ENCODE results near the gene GAD2.
"Not testable (repeated sequence)": the region's sequence is repeated elsewhere in the genome, so short reads cannot be mapped to it uniquely, and the experiment has no call there.

GAD2 gene

DNA sequence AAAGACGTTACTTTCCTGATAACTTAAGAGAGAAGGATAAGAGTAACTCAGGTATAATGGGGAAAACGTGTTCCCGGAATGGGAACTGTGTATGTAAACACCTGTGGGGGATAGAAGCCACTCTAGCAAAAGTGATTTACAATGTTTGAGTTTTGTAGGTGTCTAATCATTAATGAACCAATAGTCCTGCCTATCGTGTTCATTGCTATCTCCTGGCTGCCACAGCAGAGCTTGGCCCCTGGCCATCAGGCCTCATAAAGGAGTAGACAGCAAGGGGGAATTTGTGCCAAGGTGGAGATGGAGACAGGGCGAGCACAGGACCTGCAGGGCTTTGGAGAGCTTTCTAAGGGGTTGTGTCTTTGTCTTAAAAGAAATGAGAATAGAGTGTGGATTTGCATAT, 102.1 kb downstream of the GAD2 start:
- no peak for DNase-seq (ENCODE audit: low spot score)

DNA sequence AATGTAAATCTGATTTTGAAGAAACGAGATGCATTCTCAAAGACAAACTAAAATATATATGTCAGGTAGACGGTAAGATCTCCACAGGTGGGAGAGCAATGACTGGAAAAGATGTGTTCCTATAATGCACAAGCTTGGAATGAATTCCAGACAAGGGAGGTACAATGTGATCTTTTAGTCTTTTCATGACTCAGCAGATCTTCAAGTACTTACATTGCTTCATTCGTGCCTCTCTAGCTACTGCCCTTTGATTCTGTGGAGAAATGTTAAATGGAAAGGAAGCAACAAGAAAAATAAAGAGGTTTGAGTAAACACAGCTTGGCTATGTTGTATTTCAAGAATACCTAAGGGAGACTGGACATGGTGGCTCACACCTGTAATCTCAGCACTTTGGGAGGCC, 106.6 kb downstream of the GAD2 start:
- no peak for DNase-seq (ENCODE audit: low spot score)

DNA sequence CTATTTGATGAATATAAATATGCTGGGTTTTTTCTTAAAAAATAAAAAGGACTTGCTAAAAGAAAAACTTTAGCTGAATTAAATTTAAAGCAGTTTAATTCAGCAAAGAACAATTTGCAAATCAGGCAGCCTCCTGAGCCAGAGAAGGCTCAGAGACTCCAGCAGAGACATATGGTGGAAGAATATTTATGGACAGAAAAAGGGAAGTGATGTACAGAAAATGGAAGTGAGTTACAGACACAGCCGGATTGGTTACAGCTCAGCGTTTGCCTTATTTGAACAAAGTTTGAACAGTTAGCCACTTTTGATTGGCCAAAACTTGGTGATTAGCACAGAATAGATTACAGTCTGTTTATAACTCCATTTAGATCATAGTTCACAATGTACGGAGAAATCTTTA, 110.3 kb downstream of the GAD2 start:
- no peak for DNase-seq (ENCODE audit: low spot score)

DNA sequence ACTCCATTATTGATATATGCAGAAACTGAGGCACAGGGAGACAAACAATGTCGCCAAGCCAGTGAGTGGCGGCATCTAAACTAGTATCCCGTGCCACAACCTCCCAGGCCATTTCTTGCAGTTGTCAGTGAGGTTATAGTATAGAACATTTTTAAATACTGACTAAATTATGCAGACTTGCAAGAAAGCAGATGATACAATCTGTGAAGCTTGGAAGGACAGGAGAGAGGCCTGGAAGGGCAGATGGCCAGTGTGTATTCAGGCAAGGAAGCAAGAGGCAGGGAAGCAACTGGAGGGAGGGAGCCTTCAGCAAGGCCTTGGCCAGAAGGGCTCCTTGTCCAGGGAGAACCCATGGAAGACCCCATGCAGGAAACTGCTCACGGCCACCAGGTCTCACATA, 111.2 kb downstream of the GAD2 start:
- no peak for DNase-seq (ENCODE audit: low spot score)

DNA sequence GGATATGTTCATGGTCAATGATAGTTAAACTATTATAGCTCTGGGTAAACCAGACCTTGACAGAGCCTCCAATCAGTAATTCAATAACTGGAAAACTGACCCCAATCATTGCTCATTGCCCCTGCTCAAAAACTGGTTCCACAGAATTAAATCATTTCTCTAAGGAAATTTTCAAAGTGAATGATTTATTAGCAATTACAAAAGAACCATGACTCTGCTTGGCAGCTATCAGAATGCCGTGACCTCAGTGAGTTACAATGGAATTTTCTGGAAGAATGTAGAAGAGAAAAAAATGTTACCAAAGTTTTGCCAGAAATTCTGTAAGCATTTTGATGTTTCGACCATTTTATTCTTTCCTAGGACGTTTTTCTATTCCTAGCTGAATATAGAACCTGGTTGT, 114.8 kb downstream of the GAD2 start:
- no peak for DNase-seq (ENCODE audit: low spot score)

DNA sequence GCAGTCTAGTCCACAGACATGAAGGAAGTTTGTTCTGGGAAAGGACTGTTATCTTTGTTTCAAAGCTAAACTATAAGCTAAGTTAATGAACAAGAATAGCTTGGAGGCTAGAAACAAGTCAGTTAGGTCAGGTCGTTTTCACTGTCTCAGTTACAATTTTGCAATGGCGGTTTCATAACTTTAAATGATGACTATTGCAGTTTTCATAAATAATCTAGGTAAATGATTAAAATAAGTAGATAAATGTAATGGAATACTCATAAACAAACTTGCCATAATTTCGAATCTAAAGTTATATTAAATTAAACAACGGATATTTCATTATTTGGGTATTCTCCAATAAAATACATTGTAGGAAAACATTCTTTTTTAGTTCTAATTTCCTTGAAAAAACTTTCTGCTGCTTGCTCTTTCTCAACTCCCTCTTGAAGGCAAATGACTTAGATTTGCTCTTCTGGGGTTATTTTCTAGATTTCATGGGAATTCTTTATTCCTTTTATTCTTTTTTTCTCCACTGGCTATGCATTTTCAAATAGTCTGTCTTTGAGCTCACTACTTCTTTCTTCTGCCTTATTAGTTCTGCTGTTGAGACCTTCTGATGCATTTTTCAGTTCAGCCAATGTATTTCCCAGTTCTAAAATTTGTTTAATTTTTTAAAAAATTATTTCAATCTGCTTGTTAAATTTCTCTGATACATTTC, 117.8 kb downstream of the GAD2 start:
- no peak for DNase-seq (ENCODE audit: low spot score)

DNA sequence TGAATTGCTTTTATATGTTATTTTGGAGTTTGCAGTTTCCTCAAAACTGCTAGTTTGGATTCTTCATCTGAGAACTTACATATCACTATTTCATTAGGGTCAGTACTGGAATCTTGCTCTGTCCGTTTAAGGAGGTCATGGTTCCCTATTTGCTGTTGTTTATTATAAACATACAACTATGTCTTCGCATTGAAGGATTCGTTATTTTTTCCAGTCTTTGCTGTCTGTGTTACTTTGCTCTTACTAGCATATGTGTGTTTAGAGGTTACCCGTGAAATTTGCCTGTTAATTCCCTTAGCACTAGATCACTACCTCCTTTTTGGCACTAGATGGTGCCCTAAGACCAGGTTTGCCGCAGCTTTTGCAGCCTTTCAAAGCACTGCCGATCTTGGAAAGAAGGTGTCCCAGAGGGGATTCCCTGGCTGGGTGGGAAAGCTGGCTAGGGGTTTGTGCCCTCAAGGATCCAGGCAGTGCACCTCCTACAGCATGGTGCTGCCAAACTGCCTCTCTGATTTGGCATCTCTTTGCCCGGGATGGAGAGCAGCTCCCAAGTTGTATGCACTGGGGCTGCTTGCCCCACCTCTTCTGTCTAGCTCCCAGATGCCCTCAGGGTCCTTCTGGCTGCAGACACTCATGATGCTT, 118.5 kb downstream of the GAD2 start:
- peak; percentile 77 for DNase-seq (ENCODE audit: low spot score)

DNA sequence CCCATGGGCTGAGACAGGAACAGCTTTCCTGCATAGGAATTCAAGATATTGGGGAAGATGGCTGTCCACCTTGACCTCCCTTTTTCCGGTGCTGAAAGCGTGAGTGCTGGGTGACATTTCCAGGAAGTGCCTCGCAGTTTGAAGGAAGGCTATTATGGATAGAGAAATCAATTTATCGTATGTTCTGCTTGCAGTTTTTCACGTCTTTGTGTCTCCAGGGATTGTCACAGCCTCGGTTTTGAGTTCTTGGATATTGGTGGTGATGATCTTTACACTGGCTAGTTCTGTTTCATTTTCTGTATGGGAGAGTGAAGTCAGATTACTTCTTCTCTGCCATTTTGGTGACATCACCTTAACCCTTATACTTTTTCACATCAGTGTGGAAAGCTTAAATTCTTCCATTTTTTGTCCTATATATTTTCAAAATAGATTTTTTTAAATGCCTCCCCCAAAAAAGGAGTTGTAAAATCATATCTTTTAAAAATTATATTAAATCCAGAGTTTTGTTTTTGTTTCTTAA, 119.1 kb downstream of the GAD2 start:
- DNase-seq (ENCODE audit: low spot score): no peak

DNA sequence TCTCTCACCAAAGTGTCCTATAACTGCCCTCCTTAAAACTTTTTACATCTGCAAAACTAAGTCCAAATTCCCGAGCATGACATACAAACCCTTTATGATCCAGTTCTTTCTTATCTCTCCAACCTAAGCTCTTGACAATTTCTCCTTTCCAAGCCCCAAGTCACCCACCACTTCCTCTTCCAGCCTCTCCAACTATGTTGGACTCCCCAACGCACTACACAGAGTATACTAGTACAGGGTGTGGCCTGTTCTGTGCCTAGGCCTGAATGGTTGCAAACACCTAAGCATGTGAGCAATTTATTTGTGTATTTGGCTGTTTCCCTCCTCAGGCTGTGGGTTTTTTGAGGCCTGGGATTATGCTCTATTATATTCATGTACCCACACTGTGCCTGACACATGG, 120.4 kb downstream of the GAD2 start:
- no peak for DNase-seq (ENCODE audit: low spot score)

DNA sequence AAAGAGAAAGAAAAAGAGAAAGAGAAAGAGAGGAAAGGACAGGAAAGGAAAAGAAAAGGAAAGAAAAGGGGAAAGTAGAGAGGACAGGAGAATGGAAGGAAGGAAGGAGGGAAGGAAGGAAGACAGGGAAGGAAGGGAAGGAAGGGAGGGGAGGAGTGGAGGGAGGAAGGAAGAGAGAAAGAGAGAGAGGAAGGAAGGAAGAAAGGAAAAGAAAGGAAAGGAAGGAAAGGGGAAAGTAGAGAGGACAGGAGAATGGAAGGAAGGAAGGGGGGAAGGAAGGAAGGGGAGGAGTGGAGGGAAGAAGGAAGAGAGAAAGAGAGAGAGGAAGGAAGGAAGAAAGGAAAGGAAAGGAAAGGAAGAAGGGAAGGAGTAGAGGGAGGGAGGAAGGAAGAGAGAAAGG, 125.1 kb downstream of the GAD2 start:
- no peak for DNase-seq (ENCODE audit: low spot score)

DNA sequence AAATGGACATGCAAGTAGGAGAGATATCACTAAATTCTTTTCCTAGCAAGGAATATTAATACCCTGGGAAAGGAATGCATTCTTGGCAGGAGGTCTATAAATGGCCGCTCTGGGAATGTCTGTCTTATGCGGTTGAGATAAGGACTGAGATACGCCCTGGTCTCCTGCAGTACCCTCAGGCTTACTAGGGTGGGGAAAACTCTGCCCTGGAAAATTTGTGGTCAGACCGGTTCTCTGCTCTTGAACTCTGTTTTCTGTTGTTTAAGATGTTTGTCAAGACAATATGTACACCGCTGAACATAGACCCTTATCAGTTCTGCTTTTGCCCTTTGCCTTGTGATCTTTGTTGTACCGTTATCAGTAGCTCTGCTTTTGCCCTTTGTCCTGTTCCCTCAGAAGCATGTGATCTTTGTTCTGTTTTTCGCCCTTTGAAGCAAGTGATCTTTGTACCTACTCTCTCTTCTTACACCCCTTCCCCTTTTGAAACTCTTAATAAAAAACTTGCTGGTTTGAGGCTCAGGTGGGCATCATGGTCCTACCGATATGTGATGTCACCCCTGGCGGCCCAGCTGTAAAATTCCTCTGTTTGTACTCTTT, 132.3 kb downstream of the GAD2 start:
- DNase-seq (ENCODE audit: low spot score): not testable (repeated sequence)
